Activated CD8-positive, alpha-beta memory T cell treated with anti-CD3 and anti-CD28 coated beads for 36 hours (primary cell): ENCODE results near the gene LGALS1. TPM values are rescaled to one million over a fixed set of nuclear protein-coding genes. Genes with fewer than 3 reads are reported as not detected.

Source experiments
- CTCF ChIA-PET: fragments of 350-600 bp; sonication (Branson Sonifier 250); formaldehyde crosslinking; loops from one replicate; lab custom pipeline; 2021; ENCODE audit warnings: antibody characterized with exemption; lab: Charles Lee
- POLR2A ChIA-PET: fragments of 350-600 bp; sonication (Branson Sonifier 250); formaldehyde crosslinking; loops from one replicate; lab custom pipeline; 2021; ENCODE audit warnings: antibody characterized with exemption; lab: Charles Lee
- total RNA-seq, 2 experiments: library from RNA; stranded (reverse); gene quantifications; one replicate each; pipeline ENCODE4 v1.2.3, GENCODE V29; 2021

Gene LGALS1
- total RNA-seq, 2 experiments from 2014 or later = 278 to 297 TPM

DNA sequence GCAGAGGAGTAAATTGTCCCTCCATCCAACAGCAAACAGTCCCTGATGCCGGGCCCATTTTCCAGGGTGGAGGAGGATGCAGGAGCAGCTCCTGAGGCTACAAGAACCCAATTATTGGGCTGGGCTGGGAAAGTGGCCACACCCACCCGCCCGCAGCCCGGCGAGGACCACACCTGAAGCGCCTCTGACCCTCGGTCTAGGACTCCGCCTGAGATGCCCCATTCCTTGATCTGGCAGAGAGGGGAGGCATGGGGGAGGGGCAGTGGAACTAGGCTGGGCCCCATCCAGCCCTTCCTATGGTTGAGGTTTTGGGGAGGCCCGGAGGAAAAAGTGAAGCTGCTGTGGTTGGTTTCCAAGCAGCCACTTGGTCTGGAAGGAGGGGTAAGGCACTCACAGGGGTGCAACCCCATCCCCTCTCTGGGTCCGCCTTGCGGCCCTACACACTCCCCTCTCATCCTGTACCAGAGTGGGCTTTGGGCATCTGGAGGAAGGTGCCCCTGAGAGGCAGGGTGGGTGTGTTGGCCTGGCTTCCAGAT, 2.4 kb upstream of the LGALS1 start:
- POLR2A ChIA-PET = no interaction called here

GRCh38 chr22:37674248-37674647, 1.2 kb upstream of the LGALS1 start:
- CTCF ChIA-PET = interaction anchor here (1.1 to 21.6 kb wide), 5 partner anchors 12 to 67 kb away, joined by 3 to 239 read pairs (median 4); partner anchors contain the start of gene SH3BP1
- POLR2A ChIA-PET = interaction anchor here (0.9 to 2.1 kb wide), 3 partner anchors 25 to 32 kb away, joined by 3 to 6 read pairs (median 4); no protein-coding TSS in a partner anchor

More for the DNA sequence above, 2.4 kb upstream of the LGALS1 start:
- CTCF ChIA-PET = interaction anchor here (0.9 to 21.6 kb wide), 4 partner anchors 9 to 32 kb away, joined by 3 to 239 read pairs (median 14); partner anchors contain the start of genes PDXP and SH3BP1

DNA sequence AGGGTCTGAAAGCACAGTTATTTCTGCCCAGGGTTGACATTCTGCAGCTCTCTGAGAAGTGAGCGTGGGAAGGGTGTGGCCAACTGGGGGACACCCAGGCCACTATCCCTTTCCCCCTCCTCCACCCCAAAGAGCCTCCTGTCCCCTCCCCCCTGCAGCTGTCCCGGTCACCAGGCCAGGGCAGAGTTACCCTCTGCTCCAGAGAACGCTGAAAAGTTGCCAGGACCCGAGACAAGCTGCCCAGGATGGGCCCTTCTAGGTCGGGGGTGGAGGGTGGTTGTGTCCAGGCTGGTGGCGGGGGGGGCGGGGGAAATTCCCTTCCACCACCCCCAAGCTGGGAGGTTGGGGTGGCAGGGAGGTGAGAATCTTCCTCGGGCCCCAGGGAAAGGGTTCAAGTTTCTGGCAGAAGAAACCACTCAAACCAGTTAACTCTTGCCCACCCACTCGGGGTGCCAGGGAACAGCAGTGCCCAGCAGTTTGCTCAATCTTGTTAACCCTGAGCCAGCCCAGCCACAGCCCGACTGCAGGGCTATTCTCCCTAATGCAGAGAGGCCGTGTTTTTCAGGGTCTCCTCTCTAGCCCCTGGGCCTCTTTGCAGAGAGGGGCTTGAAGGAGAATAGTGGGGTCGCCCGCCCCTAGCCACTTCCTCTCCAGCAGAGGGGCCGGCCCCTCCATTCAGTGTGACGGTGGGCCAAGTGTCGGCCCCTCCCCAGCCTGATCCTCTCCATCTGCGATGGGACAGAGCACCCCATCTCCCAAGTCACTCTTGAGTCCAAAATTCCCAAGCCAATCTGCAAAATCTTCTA, 697 bp downstream of the LGALS1 start:
- ChIA-PET CTCF (interaction anchor here (1.0 to 21.6 kb wide), 7 partner anchors 10 to 69 kb away, joined by 3 to 239 read pairs (median 4); partner anchors contain the start of genes NOL12, PDXP and SH3BP1), POLR2A (interaction anchor here (1.0 to 3.1 kb wide), 5 partner anchors 15 to 277 kb away, joined by 3 to 23 read pairs (median 6); partner anchors contain the start of genes C22orf23, GGA1, PDXP and POLR2F)

- CTCF ChIA-PET = interaction anchor here (1.0 to 21.6 kb wide), 4 partner anchors 16 to 70 kb away, joined by 3 to 239 read pairs (median 6); partner anchors contain the start of genes PDXP and SH3BP1
Measured at GRCh38 chr22:37676736-37677492, 1.5 kb downstream of the LGALS1 start.

GRCh38 chr22:37677493-37677974, 2.1 kb downstream of the LGALS1 start:
- POLR2A ChIA-PET = interaction anchor here (1.4 to 3.1 kb wide), 4 partner anchors 14 to 69 kb away, joined by 4 to 23 read pairs (median 8); partner anchors contain the start of genes GGA1 and PDXP
- CTCF ChIA-PET = interaction anchor here (1.0 to 21.6 kb wide), 3 partner anchors 16 to 37 kb away, joined by 3 to 239 read pairs (median 7); partner anchors contain the start of genes PDXP and SH3BP1

More at GRCh38 chr22:37676736-37677492, 1.5 kb downstream of the LGALS1 start:
- POLR2A ChIA-PET = interaction anchor here (1.0 to 3.1 kb wide), 6 partner anchors 13 to 276 kb away, joined by 3 to 23 read pairs (median 4); partner anchors contain the start of genes C22orf23, GGA1, PDXP and POLR2F

DNA sequence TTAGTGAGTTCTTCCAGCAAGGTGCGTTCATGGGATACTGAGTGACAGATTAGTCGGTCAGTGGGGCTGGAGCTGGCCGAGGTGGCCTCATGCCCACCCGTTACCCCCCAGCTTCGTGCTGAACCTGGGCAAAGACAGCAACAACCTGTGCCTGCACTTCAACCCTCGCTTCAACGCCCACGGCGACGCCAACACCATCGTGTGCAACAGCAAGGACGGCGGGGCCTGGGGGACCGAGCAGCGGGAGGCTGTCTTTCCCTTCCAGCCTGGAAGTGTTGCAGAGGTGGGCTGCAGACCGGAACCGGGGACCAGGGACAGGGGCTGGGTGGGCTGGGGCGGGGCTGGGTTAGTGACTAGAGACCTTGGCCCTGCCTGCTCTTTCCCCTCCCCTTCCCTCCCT, 2.9 kb downstream of the LGALS1 start:
- CTCF ChIA-PET = interaction anchor here (0.7 to 21.6 kb wide), 3 partner anchors 19 to 38 kb away, joined by 3 to 239 read pairs (median 7); partner anchors contain the start of genes PDXP and SH3BP1
- POLR2A ChIA-PET = interaction anchor here (0.7 to 1.5 kb wide), 3 partner anchors 35 to 531 kb away, joined by 4 to 7 read pairs (median 4); no protein-coding TSS in a partner anchor

GRCh38 chr22:37679670-37680069, 4.2 kb downstream of the LGALS1 start:
- ChIA-PET POLR2A (interaction anchor here (1.2 kb wide), 1 partner anchor 37 kb away, joined by 6 read pairs; no protein-coding TSS in a partner anchor), CTCF (interaction anchor here (4.7 to 21.6 kb wide), 3 partner anchors 8 to 56 kb away, joined by 25 to 239 read pairs (median 71); partner anchors contain the start of gene SH3BP1)

DNA sequence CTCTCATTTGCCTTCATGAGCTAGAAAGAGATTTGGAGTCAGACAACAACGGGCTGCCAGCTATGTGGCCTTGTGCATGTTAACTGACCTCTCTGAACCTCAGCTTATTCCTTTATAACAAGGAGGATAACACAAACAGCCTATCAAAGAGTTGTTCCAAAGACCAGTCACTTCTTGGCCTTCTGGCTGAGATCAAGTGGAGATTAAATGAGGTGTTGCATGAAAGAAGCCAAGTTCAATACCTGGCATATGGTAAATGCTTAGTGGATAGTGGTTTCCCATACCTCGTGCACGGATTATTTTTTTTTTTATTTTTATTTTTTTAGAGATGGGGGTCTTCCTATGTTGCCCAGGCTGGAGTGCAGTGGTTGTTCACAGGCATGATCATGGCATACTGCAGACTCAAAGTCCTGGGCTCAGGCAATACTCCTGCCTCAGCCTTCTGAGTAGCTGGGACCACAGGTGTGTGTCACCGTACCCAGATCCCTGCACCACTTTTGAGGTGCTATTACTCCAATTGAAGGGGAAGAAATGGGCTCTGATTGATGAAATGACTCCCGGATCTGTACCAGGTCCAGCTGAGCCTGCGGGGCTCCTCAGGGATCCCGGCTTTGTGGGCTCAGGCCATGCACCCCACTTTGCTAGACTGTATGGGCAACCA, 4.9 kb downstream of the LGALS1 start:
- CTCF ChIA-PET = interaction anchor here (0.7 to 21.6 kb wide), 9 partner anchors 9 to 138 kb away, joined by 3 to 239 read pairs (median 19); partner anchors contain the start of genes PDXP and SH3BP1
- POLR2A ChIA-PET = interaction anchor here (1.2 to 1.5 kb wide), 2 partner anchors 22 to 38 kb away, joined by 6 to 7 read pairs; partner anchors contain the start of gene PDXP

- ChIA-PET CTCF (interaction anchor here (0.6 to 21.6 kb wide), 18 partner anchors 10 to 162 kb away, joined by 3 to 239 read pairs (median 5); partner anchors contain the start of genes CARD10, GGA1, PDXP and SH3BP1), POLR2A (interaction anchor here (1.3 to 1.5 kb wide), 2 partner anchors 23 to 38 kb away, joined by 4 to 7 read pairs; partner anchors contain the start of gene PDXP)
Measured at GRCh38 chr22:37681001-37681424, 5.6 kb downstream of the LGALS1 start.

- POLR2A ChIA-PET = interaction anchor here (1.3 to 1.5 kb wide), 2 partner anchors 23 to 38 kb away, joined by 4 to 7 read pairs; partner anchors contain the start of gene PDXP
Measured at GRCh38 chr22:37681556-37682049, 6.2 kb downstream of the LGALS1 start.

DNA sequence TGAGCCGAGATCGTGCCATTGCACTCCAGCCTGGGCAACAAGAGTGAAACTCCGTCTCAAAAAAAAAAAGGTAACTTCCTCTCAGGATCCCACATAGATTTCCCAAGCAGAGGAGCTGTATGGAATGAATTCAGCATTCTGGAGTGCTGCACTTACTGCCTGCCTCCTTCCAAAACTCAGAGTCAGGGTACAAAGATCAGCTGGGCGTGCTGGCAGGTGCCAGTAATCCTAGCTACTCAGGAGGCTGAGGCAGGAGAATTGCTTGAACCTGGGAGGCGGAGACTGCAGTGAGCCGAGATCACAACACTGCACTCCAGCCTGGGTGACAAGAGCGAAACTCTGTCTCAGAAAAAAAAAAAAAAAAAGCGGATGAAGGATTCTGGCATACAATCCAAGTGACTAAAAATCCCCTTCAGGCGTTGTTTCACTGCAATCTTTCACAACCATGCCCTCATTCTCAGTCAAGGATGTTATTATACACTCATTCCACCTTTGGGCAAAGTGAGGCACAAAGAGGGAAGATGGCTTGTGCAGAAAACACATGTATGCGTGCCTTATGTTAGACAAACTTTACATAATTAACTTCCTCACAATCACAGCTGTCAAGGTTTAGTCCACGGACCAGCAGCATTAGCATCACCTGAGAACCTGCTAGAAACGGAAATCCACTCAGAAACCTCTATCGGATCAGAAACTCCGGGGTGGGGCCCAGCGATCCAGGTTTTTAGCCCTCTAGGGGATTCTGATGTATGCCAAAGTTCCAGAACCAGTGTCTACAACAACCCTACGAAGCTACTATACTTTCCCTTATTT, 9.6 kb downstream of the LGALS1 start:
- ChIA-PET POLR2A (interaction anchor here (0.6 kb wide), 1 partner anchor 1489 kb away, joined by 3 read pairs; no protein-coding TSS in a partner anchor), CTCF (interaction anchor here (1.1 to 21.6 kb wide), 3 partner anchors 44 to 62 kb away, joined by 3 to 239 read pairs (median 71); partner anchors contain the start of gene SH3BP1)

More at GRCh38 chr22:37681556-37682049, 6.2 kb downstream of the LGALS1 start:
- CTCF ChIA-PET = interaction anchor here (0.6 to 21.6 kb wide), 21 partner anchors 10 to 193 kb away, joined by 3 to 239 read pairs (median 4); partner anchors contain the start of genes CARD10, GGA1, PDXP and SH3BP1

DNA sequence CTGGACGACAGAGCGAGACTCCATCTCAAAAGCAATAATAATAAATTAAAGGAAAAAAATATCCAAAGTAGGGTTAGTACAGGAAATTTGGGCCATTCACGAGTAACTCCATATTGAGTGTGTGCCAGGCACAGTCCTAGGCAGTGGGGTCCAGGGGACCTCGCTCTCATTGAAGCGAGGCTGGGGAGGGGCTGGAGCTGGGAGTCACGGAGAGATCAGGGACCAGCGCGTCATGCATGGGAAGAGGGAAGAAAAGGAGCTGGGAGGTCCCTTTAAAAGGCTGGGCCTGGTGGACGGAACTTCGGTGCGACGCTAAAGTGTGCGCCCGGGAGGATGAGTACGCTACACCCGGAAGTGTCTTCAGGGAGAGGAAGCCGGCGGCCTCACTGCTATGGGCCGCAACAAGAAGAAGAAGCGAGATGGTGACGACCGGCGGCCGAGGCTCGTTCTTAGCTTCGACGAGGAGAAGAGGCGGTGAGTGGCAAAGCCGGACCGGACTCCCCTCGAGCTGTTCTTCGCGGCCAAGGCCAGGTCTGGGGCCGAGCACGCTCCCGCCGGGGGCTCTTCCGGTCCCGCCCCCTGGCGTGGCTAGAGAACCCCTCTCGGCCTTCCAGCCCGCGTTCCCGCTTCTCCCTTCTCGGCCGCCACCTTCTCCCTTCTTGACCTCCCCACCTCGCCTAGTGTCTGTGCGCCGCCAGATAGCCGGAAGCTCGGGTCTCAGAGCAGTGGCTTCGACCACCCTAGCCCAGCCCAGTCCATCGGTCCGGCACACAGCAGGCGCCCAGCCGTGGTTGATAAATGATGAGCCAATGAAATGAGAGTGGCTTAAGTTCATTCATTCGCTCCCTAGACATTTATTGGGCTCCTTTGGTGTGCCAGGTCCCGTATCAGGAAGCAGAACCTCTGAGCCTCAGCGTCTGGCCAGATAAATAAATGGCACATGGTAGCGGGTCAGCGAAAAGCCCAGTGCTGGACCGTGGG, 10.9 kb downstream of the LGALS1 start, which contains the start of gene NOL12:
Gene NOL12 (plus strand): TSS at position 342 of the 981 bp plus-strand sequence. CDS start 50 bp downstream, at position 392.
- POLR2A ChIA-PET = interaction anchor here (0.5 to 1.3 kb wide), 5 partner anchors 25 to 95 kb away, joined by 3 to 6 read pairs (median 4); partner anchors contain the start of gene GGA1
- CTCF ChIA-PET = interaction anchor here (1.0 to 21.6 kb wide), 6 partner anchors 9 to 80 kb away, joined by 3 to 239 read pairs (median 4); partner anchors contain the start of genes LGALS1 and SH3BP1

GRCh38 chr22:37690407-37690806, 15.0 kb downstream of the LGALS1 start:
- ChIA-PET CTCF (interaction anchor here (21.6 kb wide), 1 partner anchor 50 kb away, joined by 239 read pairs; the partner anchor contains the start of gene SH3BP1), POLR2A (interaction anchor here (0.5 kb wide), 1 partner anchor 109 kb away, joined by 5 read pairs; no protein-coding TSS in a partner anchor)
